ENCODE data around the gene ZNF648.

GRCh38 chr1:182110635-182111034, 49.1 kb upstream of the ZNF648 start:
- TF ChIP-seq CTCF (IDR thresholded peaks at IDR 0.05) (no peak), ZFX (IDR thresholded peaks at IDR 0.05; ENCODE audit: borderline replicate concordance) (no peak)

Data from 22Rv1 (cell line).